ENCODE data around the gene JAK3.
A peak's percentile ranks its signal among the peaks of the same experiment; 100 is the strongest.
"Not testable (repeated sequence)": the region's sequence is repeated elsewhere in the genome, so short reads cannot be mapped to it uniquely, and the experiment has no call there.

The JAK3 gene

GRCh38 chr19:17802137-17802858, 45.5 kb downstream of the JAK3 start:
- DNase-seq: no peak

- not testable (repeated sequence) for DNase-seq
Measured at GRCh38 chr19:17798599-17798998, 49.2 kb downstream of the JAK3 start.

- DNase-seq: peak; percentile 78
Measured at GRCh38 chr19:17797424-17798201, 50.2 kb downstream of the JAK3 start.

DNA sequence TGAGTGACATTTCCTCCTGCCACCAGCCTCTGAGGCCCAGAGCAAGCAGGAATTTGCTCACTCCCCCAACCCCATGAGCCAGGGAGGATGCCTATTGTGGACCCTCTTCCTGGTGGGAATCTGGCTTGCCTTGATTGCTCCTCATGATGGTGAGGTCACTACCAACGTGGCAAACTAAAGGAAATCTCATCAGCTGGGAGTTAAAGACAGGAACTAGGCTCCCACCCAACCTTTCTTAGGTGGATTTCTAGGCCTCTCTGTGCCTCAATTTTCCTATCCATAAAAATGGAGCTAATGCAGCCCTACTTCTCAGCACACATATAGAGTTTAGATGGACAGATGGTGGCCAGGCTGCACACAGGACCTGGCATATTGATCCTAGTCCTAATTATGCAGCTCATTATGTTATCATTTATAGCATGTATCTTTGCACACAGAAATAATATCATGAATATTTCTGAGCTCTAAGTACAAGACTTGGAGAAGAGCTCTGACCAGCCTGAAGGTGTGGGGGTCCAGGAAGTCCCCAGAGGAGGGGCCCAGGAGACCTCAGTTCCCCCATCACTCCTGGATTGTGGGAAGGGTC, 50.9 kb downstream of the JAK3 start:
- no peak for DNase-seq

GRCh38 chr19:17796013-17796837, 51.6 kb downstream of the JAK3 start:
- no peak for DNase-seq

- no peak for DNase-seq
Measured at GRCh38 chr19:17795495-17795856, 52.3 kb downstream of the JAK3 start.

DNA sequence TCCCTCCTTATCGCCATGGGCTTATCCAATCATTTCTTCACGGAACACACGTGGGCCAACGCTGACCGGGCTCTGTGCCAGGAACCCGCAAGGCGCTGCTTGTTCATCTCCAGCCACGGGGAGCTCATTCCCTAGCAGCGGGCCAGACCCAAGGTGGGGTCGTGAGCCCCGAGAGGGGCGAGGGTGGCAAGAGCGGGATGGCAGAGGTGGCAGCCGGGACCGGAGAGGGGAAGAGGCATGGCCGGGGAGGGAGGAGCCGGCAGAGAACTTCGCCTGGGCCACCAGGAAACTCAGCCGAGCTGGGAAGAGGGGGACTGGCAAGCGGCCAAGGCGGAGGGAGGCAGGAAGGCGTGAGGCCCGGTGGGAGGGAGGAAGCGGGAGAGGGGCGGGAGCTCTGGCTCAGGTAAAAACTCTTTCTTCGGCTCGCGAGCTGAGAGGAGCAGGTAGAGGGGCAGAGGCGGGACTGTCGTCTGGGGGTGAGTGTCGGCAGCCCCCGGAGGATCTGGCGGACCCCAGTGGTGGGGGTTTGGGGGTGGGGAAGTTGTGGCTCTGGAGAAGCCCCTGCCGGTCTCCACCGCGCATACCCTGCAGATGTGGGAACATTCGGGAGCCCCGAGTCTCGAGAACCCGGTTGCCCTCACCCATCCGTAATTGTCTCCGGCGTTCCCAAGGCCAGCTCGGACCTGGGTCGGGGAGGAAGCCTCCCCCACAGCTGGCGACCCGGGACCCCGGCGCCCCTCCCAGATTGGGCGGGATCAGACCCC, 52.9 kb downstream of the JAK3 start, which contains the start of gene B3GNT3:
Gene B3GNT3, plus strand, starts transcription at position 408 of the 764 bp plus-strand sequence. CDS start 12,670 bp downstream, outside the sequence.
- peak; percentile 74 for DNase-seq

DNA sequence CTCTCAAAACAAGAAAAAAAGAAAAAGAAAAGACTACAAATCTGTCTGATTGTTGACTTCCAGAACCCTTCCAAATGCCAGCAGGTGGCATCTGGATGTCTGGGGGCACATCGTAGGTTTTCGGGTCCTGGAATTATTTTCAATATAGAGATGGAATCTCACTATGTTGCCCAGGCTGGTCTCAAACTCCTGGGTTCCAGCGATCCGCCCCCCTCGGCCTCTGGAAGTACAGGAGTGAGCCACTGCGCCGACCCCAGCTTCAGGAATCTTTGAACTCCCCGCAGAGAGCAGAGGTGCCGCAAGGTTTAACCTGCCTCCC, 53.4 kb downstream of the JAK3 start:
- no peak for DNase-seq

- DNase-seq: no peak
Measured at GRCh38 chr19:17790059-17790780, 57.6 kb downstream of the JAK3 start.

GRCh38 chr19:17788632-17789031, 59.1 kb downstream of the JAK3 start:
- DNase-seq: no peak

DNA sequence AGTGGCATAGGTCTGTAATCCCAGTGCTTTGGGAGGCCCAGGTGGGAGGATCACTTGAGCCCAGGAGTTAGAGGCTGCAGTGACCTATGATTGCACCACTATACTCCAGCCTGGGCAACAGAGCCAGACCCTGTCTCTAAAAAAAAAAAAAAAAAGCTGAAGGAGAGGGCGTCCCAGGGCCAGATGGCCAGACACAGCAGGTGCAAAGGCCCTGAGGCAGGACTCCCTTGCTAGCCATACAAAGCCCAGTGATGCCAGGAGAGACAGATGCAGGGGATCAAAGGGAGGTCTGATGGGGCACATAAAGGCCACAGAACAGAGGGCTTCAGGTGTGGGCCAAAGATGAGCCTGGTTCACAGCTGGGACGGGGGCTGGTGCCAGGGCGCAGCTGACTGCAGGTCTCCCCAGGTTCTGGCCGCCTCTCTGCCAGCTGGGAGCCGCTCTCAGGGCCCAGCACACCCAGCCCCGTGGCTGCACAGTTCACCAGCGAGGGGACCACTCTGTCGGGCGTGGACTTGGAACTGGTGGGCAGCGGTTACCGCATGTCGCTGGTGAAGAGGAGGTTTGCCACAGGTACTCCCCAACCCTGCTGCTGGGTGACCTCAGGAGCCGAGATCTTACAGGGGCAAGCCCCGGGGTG, 60.4 kb downstream of the JAK3 start:
- DNase-seq: no peak

DNA sequence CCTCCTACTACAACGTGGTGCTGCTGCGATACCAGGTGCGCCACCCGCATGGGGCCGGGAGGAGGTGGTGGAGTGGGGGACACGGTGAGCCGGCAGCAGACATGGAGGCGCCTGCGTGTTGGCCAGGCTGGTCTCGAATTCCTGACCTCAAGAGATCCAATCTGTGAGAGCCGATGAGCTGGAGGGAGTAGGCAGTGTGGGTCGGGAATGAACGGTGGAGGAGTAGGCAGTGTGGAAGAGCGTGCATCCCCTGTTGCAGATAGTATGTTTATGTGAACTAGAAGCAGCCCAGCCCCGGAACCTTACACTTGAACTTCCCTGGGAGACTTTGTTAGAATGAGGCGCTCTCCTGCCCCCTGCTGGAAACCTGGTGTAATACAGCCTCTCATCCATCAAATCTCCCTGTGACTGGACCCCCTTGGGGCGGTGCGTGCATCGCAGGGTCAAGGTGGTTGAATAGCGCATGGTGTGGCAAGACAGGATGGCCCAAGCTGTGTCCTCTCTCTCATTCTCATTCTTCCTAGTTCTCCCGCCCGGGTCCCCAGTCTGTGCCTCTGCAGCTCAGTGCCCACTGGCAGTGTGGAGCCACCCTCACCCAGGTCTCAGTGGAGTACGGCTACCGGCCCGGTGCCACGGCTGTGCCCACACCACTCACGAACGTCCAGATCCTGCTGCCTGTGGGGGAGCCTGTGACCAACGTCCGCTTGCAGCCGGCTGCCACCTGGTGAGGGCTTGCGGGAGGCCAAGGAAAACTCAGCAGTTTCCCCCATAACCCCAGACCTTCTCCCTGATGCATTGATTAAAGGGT, 63.4 kb downstream of the JAK3 start:
- peak; percentile 88 for DNase-seq

GRCh38 chr19:17783721-17784120, 64.1 kb downstream of the JAK3 start:
- not testable (repeated sequence) for DNase-seq

- no peak for DNase-seq
Measured at GRCh38 chr19:17780781-17781180, 67.0 kb downstream of the JAK3 start.

DNA sequence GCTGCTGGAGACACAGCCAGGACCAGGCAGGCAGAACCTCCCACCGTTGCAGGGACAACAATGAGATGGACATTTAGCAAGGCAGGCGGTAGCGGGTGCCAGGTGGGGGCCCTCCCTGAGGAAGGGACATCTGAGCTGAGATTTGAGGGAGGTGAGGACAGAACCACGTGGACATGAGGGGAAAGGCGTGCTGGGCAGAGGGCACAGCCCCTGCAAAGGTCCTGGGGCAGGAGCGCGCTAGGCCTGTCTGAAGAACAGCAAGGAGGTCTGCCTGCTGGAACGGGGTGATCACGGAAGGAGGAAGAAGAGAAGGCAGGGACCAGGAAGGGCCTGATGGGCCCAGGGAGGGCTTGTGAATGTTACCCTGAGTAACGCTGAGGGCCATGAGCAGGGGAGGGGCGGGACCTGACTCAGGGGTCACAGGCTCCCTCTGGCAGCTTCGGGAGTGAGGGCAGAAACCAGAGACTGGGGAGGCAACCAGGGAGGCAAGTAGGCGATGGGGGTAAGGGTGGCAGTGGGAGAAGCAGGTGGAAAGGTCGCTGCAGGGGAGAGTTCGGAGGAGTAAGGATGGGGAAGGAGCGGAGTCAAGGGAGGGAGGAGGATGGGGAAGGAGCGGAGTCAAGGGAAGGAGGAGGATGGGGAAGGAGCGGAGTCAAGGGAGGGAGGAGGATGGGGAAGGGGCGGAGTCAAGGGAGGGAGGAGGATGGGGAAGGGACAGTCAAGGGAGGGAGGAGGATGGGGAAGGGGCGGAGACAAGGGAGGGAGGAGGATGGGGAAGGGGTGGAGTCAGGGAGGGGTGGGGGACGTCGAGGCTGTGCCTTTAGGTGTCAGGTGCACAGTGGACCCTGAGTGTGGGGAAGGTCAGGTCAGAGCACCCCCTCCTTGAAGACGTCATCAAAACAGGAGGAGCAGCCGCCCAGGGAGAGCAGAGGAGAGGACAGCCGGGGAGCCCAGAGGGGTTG, 68.5 kb downstream of the JAK3 start:
- DNase-seq: no peak

DNA sequence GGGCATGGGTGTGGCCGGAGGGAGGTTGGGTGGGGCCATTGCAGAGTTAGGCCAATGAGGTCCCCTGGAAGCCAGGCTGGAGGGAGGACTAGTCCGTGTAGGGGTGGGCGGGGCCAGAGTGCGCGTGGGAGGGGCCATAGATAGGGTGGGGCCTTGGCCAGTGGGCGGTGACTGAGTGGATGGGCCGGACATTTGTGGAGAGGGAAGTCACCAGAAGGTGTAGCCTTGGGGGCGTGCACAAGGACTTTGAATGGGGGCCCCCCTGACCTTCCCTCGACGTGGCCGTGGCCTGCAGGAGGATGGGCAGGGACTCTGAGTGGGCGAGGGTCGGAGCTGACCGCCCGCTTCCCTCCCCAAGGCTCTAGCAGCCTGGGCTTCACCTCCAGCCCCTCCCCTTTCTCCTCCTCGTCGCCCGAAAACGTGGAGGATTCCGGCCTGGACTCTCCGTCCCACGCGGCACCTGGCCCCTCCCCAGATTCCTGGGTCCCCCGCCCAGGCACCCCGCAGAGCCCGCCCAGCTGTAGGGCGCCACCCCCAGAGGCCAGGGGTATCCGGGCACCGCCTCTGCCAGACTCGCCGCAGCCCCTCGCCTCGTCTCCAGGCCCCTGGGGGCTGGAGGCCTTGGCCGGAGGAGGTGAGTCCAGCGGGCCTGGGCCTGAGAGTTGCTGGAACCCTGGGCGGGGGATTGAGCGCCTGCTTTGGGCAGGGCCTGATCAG, 69.4 kb downstream of the JAK3 start:
- no peak for DNase-seq

DNA sequence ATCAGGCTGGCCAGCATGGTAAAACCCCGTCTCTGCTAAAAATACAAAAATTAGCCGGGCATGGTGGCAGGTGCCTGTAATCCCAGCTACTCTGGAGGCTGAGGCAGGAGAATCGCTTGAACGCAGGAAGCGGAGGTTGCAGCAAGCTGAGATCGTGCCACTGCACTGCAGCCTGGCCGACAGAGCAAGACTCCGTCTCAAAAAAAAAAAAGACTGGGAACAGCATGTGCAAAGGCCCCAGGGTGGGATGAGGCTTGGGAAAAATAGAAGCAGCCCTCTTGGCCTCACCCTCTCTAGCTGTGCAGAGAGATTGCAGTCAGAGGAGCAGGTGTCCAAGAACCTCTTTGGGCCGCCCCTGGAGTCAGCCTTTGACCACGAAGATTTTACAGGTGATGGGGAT, 69.9 kb downstream of the JAK3 start:
- DNase-seq: not testable (repeated sequence)
